Stimulated activated CD4-positive, alpha-beta T cell treated with anti-CD3 and anti-CD28 coated beads, Interleukin-4, amount 100 ng/mL, for 1 hour (primary cell): Measurements from ENCODE around the gene DRGX.

Experiments used
- DNase-seq: peaks from one replicate; pipeline ENCODE4 v3.0.0-alpha.2; 2020

The DRGX gene

GRCh38 chr10:49407552-49408137 lies 11.8 kb upstream of the DRGX start:
- DNase-seq, result peak; percentile 72

- no peak for DNase-seq
Measured at GRCh38 chr10:49407151-49407550, 11.3 kb upstream of the DRGX start.

- DNase-seq, result no peak
Measured at GRCh38 chr10:49404321-49404878, 8.5 kb upstream of the DRGX start.

GRCh38 chr10:49403363-49403762 lies 7.5 kb upstream of the DRGX start:
- DNase-seq, result no peak

GRCh38 chr10:49400365-49400764 lies 4.5 kb upstream of the DRGX start:
- no peak for DNase-seq

GRCh38 chr10:49398986-49399385 lies 3.1 kb upstream of the DRGX start:
- DNase-seq, result no peak

- DNase-seq, result peak; percentile 49
Measured at GRCh38 chr10:49398000-49398861, 2.3 kb upstream of the DRGX start.

GRCh38 chr10:49397036-49397999 lies 1.4 kb upstream of the DRGX start:
- DNase-seq, result no peak

- DNase-seq, result no peak
Measured at GRCh38 chr10:49396666-49396999, 744 bp upstream of the DRGX start.

- DNase-seq, result no peak
Measured at GRCh38 chr10:49394933-49395740, 752 bp downstream of the DRGX start.

GRCh38 chr10:49393757-49394156 lies 2.1 kb downstream of the DRGX start:
- no peak for DNase-seq

- DNase-seq, result no peak
Measured at GRCh38 chr10:49393301-49393700, 2.6 kb downstream of the DRGX start.

- DNase-seq, result no peak
Measured at GRCh38 chr10:49389361-49389933, 6.4 kb downstream of the DRGX start.

GRCh38 chr10:49388161-49388560 lies 7.7 kb downstream of the DRGX start:
- DNase-seq, result no peak

- DNase-seq, result no peak
Measured at GRCh38 chr10:49387071-49387470, 8.8 kb downstream of the DRGX start.

GRCh38 chr10:49385939-49386922 lies 9.7 kb downstream of the DRGX start:
- DNase-seq, result no peak

- no peak for DNase-seq
Measured at GRCh38 chr10:49384268-49384953, 11.5 kb downstream of the DRGX start.

GRCh38 chr10:49383853-49384252 lies 12.0 kb downstream of the DRGX start:
- DNase-seq, result no peak

- DNase-seq, result no peak
Measured at GRCh38 chr10:49382826-49383225, 13.1 kb downstream of the DRGX start.

- DNase-seq, result no peak
Measured at GRCh38 chr10:49382226-49382625, 13.7 kb downstream of the DRGX start.
